H9 (cell line): ENCODE results near the gene COL27A1. TPM values are rescaled to one million over a fixed set of nuclear protein-coding genes. Genes with fewer than 3 reads are reported as not detected.

Experiments
- DNase-seq: peaks from one replicate; pipeline ENCODE4 v3.0.0-alpha.2; 2017
- H2AFZ ChIP-seq: one replicate; pipeline ENCODE4 v1.6.1; 2013; ENCODE audit warnings: mild to moderate bottlenecking, low read length, control low read depth, moderate library complexity
- H2AK5ac ChIP-seq: 2 replicates; pipeline ENCODE4 v1.6.1; 2013; ENCODE audit warnings: low read length, control low read depth, mixed read lengths; ENCODE audit not compliant: insufficient read length
- H2BK120ac ChIP-seq: one replicate; pipeline ENCODE4 v1.6.1; 2013; ENCODE audit warnings: low read depth, mild to moderate bottlenecking, low read length, control low read depth, inconsistent platforms; ENCODE audit not compliant: poor library complexity, severe bottlenecking
- H2BK12ac ChIP-seq: 2 replicates; pipeline ENCODE4 v1.6.1; 2013; ENCODE audit warnings: low read length, control low read depth, mixed read lengths, low read depth; ENCODE audit not compliant: insufficient read length
- H2BK15ac ChIP-seq: 2 replicates; pipeline ENCODE4 v1.6.1; 2013; ENCODE audit warnings: low read depth, low read length, control low read depth
- H2BK20ac ChIP-seq: one replicate; pipeline ENCODE4 v1.6.1; 2013; ENCODE audit warnings: low read depth, mild to moderate bottlenecking, low read length, control low read depth, inconsistent platforms; ENCODE audit not compliant: poor library complexity, severe bottlenecking
- H2BK5ac ChIP-seq: 2 replicates; pipeline ENCODE4 v1.6.1; 2013; ENCODE audit warnings: low read length, control low read depth, mixed read lengths; ENCODE audit not compliant: insufficient read length
- H3K14ac ChIP-seq: 2 replicates; pipeline ENCODE4 v1.6.1; 2013; ENCODE audit warnings: low read length, control low read depth; ENCODE audit not compliant: insufficient read depth
- H3K18ac ChIP-seq: 2 replicates; pipeline ENCODE4 v1.6.1; 2013; ENCODE audit warnings: low read depth, mild to moderate bottlenecking, mixed read lengths, low read length, control low read depth; ENCODE audit not compliant: insufficient read length
- H3K23ac ChIP-seq: 2 replicates; pipeline ENCODE4 v1.6.1; 2013; ENCODE audit warnings: low read length, control low read depth, mixed read lengths, low read depth; ENCODE audit not compliant: insufficient read length
- H3K23me2 ChIP-seq: 2 replicates; pipeline ENCODE4 v1.6.1; 2013; ENCODE audit warnings: low read depth, mild to moderate bottlenecking, mixed read lengths, low read length, control low read depth; ENCODE audit not compliant: insufficient read length, poor library complexity, severe bottlenecking
- H3K27ac ChIP-seq: 2 replicates; pipeline ENCODE4 v1.5.1; 2013; ENCODE audit warnings: low read length, control low read depth, mixed read lengths, low read depth; ENCODE audit not compliant: insufficient read length
- H3K27me3 ChIP-seq: 2 replicates; pipeline ENCODE4 v1.6.1; 2013; ENCODE audit warnings: low read length, control low read depth, inconsistent platforms; ENCODE audit not compliant: insufficient read depth
- H3K4ac ChIP-seq: 2 replicates; pipeline ENCODE4 v1.6.1; 2013; ENCODE audit warnings: low read depth, mild to moderate bottlenecking, control low read depth, inconsistent platforms, low read length, moderate library complexity
- H3K4me1 ChIP-seq: 2 replicates; pipeline ENCODE4 v1.6.1; 2013; ENCODE audit warnings: low read length, control low read depth, inconsistent platforms; ENCODE audit not compliant: insufficient read depth
- H3K4me2 ChIP-seq: 2 replicates; pipeline ENCODE4 v1.6.1; 2013; ENCODE audit warnings: low read length, control low read depth, mixed read lengths; ENCODE audit not compliant: insufficient read length, insufficient read depth
- H3K56ac ChIP-seq: 2 replicates; pipeline ENCODE4 v1.6.1; 2013; ENCODE audit warnings: low read depth, mild to moderate bottlenecking, mixed read lengths, low read length, control low read depth; ENCODE audit not compliant: insufficient read length
- H3K79me1 ChIP-seq: 2 replicates; pipeline ENCODE4 v1.6.1; 2013; ENCODE audit warnings: low read depth, mild to moderate bottlenecking, moderate library complexity, low read length, control low read depth, inconsistent platforms; ENCODE audit not compliant: insufficient read depth, poor library complexity, severe bottlenecking
- H3K79me2 ChIP-seq: 2 replicates; pipeline ENCODE4 v1.6.1; 2013; ENCODE audit warnings: low read length, control low read depth, inconsistent platforms; ENCODE audit not compliant: insufficient read depth
- H3K9ac ChIP-seq: 2 replicates; pipeline ENCODE4 v1.6.1; 2013; ENCODE audit warnings: low read length, control low read depth, mixed read lengths; ENCODE audit not compliant: insufficient read length; ENCODE audit errors: extremely low read depth
- H3K9me3 ChIP-seq: one replicate; pipeline ENCODE4 v1.6.1; 2013; ENCODE audit warnings: low read depth, low read length, inconsistent platforms; ENCODE audit not compliant: control insufficient read depth
- H3T11ph ChIP-seq: one replicate; pipeline ENCODE4 v1.6.1; 2013; ENCODE audit warnings: mild to moderate bottlenecking, low read length, control low read depth, inconsistent platforms
- H4K20me1 ChIP-seq: one replicate; pipeline ENCODE4 v1.6.1; 2013; ENCODE audit not compliant: control insufficient read depth, insufficient read length, insufficient read depth
- H4K5ac ChIP-seq: 2 replicates; pipeline ENCODE4 v1.6.1; 2013; ENCODE audit warnings: low read depth, mild to moderate bottlenecking, mixed read lengths, low read length, control low read depth; ENCODE audit not compliant: insufficient read length
- H4K8ac ChIP-seq: replicated peaks from 2 replicates; pipeline ENCODE4 v1.6.1; 2013; ENCODE audit warnings: low read length, control low read depth, mixed read lengths, low read depth; ENCODE audit not compliant: insufficient read length
- H4K91ac ChIP-seq: 2 replicates; pipeline ENCODE4 v1.6.1; 2013; ENCODE audit warnings: low read depth, mild to moderate bottlenecking, moderate library complexity, mixed read lengths, low read length, control low read depth; ENCODE audit not compliant: insufficient read length
- H3K27ac Mint-ChIP-seq, 3 experiments: 2 replicates in 2 of 3; 3 replicates in 1 of 3; pipeline ENCODE4 v1.8.0; 2020 to 2021; ENCODE audit warnings: mixed read lengths in 3 of 3, mild to moderate bottlenecking in 1 of 3, moderate library complexity in 1 of 3
- H3K27me3 Mint-ChIP-seq: 2 replicates; pipeline ENCODE4 v1.8.0; 2021; ENCODE audit warnings: low read depth, mild to moderate bottlenecking, moderate library complexity, mixed read lengths
- H3K36me3 Mint-ChIP-seq, 3 experiments: 2 replicates in 2 of 3; 3 replicates in 1 of 3; pipeline ENCODE4 v1.8.0; 2020 to 2021; ENCODE audit warnings: low read depth in 3 of 3, mixed read lengths in 3 of 3; ENCODE audit not compliant: insufficient read depth in 1 of 3
- H3K4me1 Mint-ChIP-seq, 2 experiments: 2 replicates each; pipeline ENCODE4 v1.8.0; 2020; ENCODE audit warnings: mixed read lengths in 2 of 2
- H3K4me3 Mint-ChIP-seq, 2 experiments: 2 replicates in 1 of 2; 3 replicates in 1 of 2; pipeline ENCODE4 v1.8.0; 2020 to 2021; ENCODE audit warnings: mild to moderate bottlenecking in 2 of 2, mixed read lengths in 2 of 2, moderate library complexity in 1 of 2
- H3K9me3 Mint-ChIP-seq, 2 experiments: 2 replicates in 1 of 2; 3 replicates in 1 of 2; pipeline ENCODE4 v1.8.0; 2020; ENCODE audit warnings: mild to moderate bottlenecking in 2 of 2, mixed read lengths in 2 of 2, moderate library complexity in 1 of 2
- CTCF ChIP-seq: fragments of 200-600 bp; sonication (generic); conservative IDR thresholded peaks from 3 replicates; pipeline ENCODE4 v1.8.0; 2021; ENCODE audit warnings: antibody characterized with exemption, mild to moderate bottlenecking
- WGBS: extraction: QIAGEN DNeasy Blood & Tissue Kit; methylation state at CpG from one replicate; pipeline ENCODE4 v1.1.7; 2013; ENCODE audit warnings: missing lambda C conversion rate, low lambda C conversion rate, mixed read lengths; ENCODE audit not compliant: insufficient read length; ENCODE audit errors: extremely low coverage; 5-methylcytosine and 5-hydroxymethylcytosine counted together
- total RNA-seq: library from RNA; stranded (reverse); gene quantifications from 2 replicates; pipeline ENCODE4 v1.2.1, GENCODE V29; 2021

The COL27A1 gene
- total RNA-seq, 1 experiment from 2014 or later = 17.9 TPM

DNA sequence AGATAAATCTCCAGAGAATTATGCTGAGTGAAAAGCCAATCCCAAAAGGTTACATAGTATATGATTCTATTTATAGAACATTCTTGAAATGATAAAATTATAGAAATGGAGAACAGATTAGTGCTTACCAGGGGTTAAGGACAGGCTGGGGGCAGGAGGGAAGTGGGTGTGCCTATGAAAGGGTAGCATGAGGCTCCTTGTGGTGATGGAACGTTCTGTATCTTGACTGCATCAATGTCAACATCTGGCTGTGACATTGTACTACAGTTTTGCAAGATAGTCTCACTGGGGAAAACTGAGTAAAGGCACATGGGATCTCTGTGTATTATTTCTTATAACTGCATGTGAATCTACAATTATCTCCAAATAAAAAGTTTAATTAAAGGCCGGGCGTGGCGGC, 196.6 kb downstream of the COL27A1 start:
- peaks cover 32 to 58% (median 55%) of the 10 kb centered on the region in 3 experiments; a peak in 6 of 7 replicates for H3K36me3 Mint-ChIP-seq
- peaks cover 4% of the 10 kb centered on the region for H3K4me1 ChIP-seq
- H4K91ac ChIP-seq = no peak overlapping the region
- H3K18ac ChIP-seq = no peak overlapping the region
- H3K56ac ChIP-seq = no peak overlapping the region
- H2BK120ac ChIP-seq = no peak overlapping the region
- H3K27me3 Mint-ChIP-seq = no peaks in the 10 kb centered on the region; the same call in 1 of the 2 replicates
- H2BK15ac ChIP-seq = no peak overlapping the region
- H4K8ac ChIP-seq = no peak overlapping the region
- no peaks in the 10 kb centered on the region for H3K27me3 ChIP-seq
- WGBS = no CpG with 5 or more reads among the region's 4 CpGs
- no peak overlapping the region for H3K4me2 ChIP-seq
- no peak overlapping the region for H2BK5ac ChIP-seq
- H3K9ac ChIP-seq = no peak overlapping the region
- H3T11ph ChIP-seq = no peak overlapping the region
- H3K4me1 Mint-ChIP-seq = peaks cover 14 to 20% of the 10 kb centered on the region in 2 experiments
- H3K9me3 ChIP-seq = no peaks in the 10 kb centered on the region
- H3K23ac ChIP-seq = no peak overlapping the region
- H3K9me3 Mint-ChIP-seq = no peaks in the 10 kb centered on the region
- no peaks in the 10 kb centered on the region for H3K79me1 ChIP-seq
- no peak overlapping the region for H3K14ac ChIP-seq
- H3K4ac ChIP-seq = no peak overlapping the region
- H3K4me3 Mint-ChIP-seq = no peak overlapping the region
- H2AK5ac ChIP-seq = no peak overlapping the region
- no peak for DNase-seq
- H2AFZ ChIP-seq = no peak overlapping the region
- no peaks in the 10 kb centered on the region for H3K79me2 ChIP-seq
- H4K5ac ChIP-seq = no peak overlapping the region
- no peak overlapping the region for H3K27ac ChIP-seq
- no peaks in the 10 kb centered on the region for H3K23me2 ChIP-seq
- no peak overlapping the region for H3K27ac Mint-ChIP-seq
- H2BK20ac ChIP-seq = no peak overlapping the region
- H2BK12ac ChIP-seq = no peak overlapping the region
- TF ChIP-seq CTCF = no peak
- peaks cover 2% of the 10 kb centered on the region for H4K20me1 ChIP-seq
